GM10248 (cell line): ENCODE measurements around the gene RCVRN.

ENCODE experiments used
- CTCF ChIA-PET: fragments of 300-600 bp; sonication (Branson Sonifier 250); formaldehyde crosslinking; extraction: SDS; loops from one replicate; lab custom pipeline; 2021; ENCODE audit warnings: antibody characterized with exemption; lab: Yijun Ruan, JAX
- POLR2A ChIA-PET: fragments of 350-650 bp; sonication (Branson Sonifier 250); formaldehyde crosslinking; extraction: SDS; loops from one replicate; lab custom pipeline; 2020; ENCODE audit warnings: antibody characterized with exemption; lab: Yijun Ruan, JAX
- DNase-seq: peaks from one replicate; pipeline ENCODE4 v3.0.0; 2012; ENCODE audit errors: extremely low spot score
- CTCF ChIP-seq: IDR thresholded peaks from 2 replicates; pipeline ENCODE4 v1.5.1; 2012; ENCODE audit warnings: mild to moderate bottlenecking, low read depth; ENCODE audit errors: extremely low read depth, missing control alignments, control extremely low read depth

Gene RCVRN

GRCh38 chr17:9862949-9863348, 42.1 kb downstream of the RCVRN start:
- CTCF ChIA-PET: no interaction called here
- TF ChIP-seq CTCF: no peak
- DNase-seq: no peak
- POLR2A ChIA-PET: no interaction called here

DNA sequence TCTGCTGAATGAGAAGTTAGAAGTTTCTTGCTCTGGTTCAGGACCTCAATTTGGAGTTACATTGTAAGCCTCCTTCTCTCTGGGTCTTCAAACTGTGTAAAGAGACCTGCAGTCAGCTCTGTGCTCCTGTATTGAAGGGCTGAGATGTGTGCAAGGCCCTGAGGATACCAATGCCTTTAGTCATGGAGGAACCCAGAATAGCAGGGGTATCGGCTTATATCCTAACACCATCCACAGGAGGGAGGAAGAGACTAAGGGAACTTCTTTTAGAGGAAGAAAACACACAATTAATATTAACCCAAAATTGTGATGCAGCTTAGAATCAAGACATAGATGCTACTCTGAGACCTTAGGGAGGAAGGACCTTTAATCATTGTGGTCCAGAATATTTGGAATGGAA, 42.9 kb downstream of the RCVRN start:
- ChIA-PET CTCF (no interaction called here), POLR2A (no interaction called here)
- no peak for DNase-seq
- TF ChIP-seq CTCF: no peak

GRCh38 chr17:9860851-9861250, 44.2 kb downstream of the RCVRN start:
- TF ChIP-seq CTCF: no peak
- no peak for DNase-seq
- CTCF ChIA-PET: no interaction called here
- POLR2A ChIA-PET: no interaction called here

- CTCF ChIA-PET: no interaction called here
- no peak for TF ChIP-seq CTCF
- POLR2A ChIA-PET: no interaction called here
- DNase-seq: no peak
Observed at GRCh38 chr17:9859781-9860180, 45.3 kb downstream of the RCVRN start.

GRCh38 chr17:9855036-9855435, 50.0 kb downstream of the RCVRN start:
- ChIA-PET CTCF (no interaction called here), POLR2A (no interaction called here)
- no peak for TF ChIP-seq CTCF
- no peak for DNase-seq

DNA sequence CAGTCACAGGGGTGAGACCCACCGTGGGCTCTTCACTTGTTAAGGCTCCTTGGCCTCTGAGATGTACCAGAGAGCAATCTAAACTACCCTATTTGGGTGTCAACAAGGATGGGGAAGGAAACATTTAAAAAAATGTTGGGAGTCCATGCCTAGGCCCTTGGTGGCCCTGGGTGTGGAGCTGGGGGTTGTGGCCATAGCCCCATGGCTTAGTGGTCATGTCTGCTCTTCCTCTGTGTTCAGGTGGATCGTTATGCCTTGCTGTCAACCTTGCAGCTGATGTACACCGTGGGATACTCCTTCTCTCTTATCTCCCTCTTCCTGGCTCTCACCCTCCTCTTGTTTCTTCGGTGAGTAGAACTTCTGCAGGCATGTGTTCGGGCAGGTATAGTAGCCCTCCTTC, 50.8 kb downstream of the RCVRN start:
- POLR2A ChIA-PET: no interaction called here
- DNase-seq: no peak
- no peak for TF ChIP-seq CTCF
- CTCF ChIA-PET: no interaction called here

GRCh38 chr17:9850151-9850550, 54.9 kb downstream of the RCVRN start:
- POLR2A ChIA-PET: no interaction called here
- no peak for DNase-seq
- no peak for TF ChIP-seq CTCF
- CTCF ChIA-PET: interaction anchor here (1.5 kb wide), 1 partner anchor 18 kb away, joined by 3 read pairs; no protein-coding TSS in a partner anchor
